Glomerular visceral epithelial cell (primary cell): ENCODE data around the gene BRAT1.
A peak's percentile ranks its signal among the peaks of the same experiment; 100 is the strongest.

Experiments
- DNase-seq: peaks from one replicate; pipeline ENCODE4 v3.0.0-alpha.2; 2016; ENCODE audit errors: extremely low spot score

Gene BRAT1

GRCh38 chr7:2583798-2584580, 28.7 kb upstream of the BRAT1 start:
- DNase-seq = no peak

- DNase-seq = no peak
Observed at GRCh38 chr7:2582006-2582735, 26.8 kb upstream of the BRAT1 start.

GRCh38 chr7:2580636-2581035, 25.3 kb upstream of the BRAT1 start:
- no peak for DNase-seq

- no peak for DNase-seq
Observed at GRCh38 chr7:2577914-2578680, 22.8 kb upstream of the BRAT1 start.

GRCh38 chr7:2576742-2577491, 21.6 kb upstream of the BRAT1 start:
- DNase-seq = no peak

- no peak for DNase-seq
Observed at GRCh38 chr7:2575733-2576340, 20.5 kb upstream of the BRAT1 start.

GRCh38 chr7:2575046-2575732, 19.9 kb upstream of the BRAT1 start:
- DNase-seq = no peak

- DNase-seq = no peak
Observed at GRCh38 chr7:2573761-2574160, 18.4 kb upstream of the BRAT1 start.

GRCh38 chr7:2572101-2572842, 16.9 kb upstream of the BRAT1 start:
- peak; percentile 66 for DNase-seq

GRCh38 chr7:2571409-2571808, 16.1 kb upstream of the BRAT1 start:
- DNase-seq = no peak

- DNase-seq = no peak
Observed at GRCh38 chr7:2570021-2570420, 14.7 kb upstream of the BRAT1 start.

- DNase-seq = no peak
Observed at GRCh38 chr7:2569421-2569820, 14.1 kb upstream of the BRAT1 start.

GRCh38 chr7:2568521-2569223, 13.3 kb upstream of the BRAT1 start:
- no peak for DNase-seq

- DNase-seq = peak; percentile 28
Observed at GRCh38 chr7:2567679-2568278, 12.5 kb upstream of the BRAT1 start.

GRCh38 chr7:2566890-2567678, 11.8 kb upstream of the BRAT1 start:
- DNase-seq = no peak

- DNase-seq = no peak
Observed at GRCh38 chr7:2566348-2566889, 11.1 kb upstream of the BRAT1 start.

GRCh38 chr7:2564970-2565540, 9.7 kb upstream of the BRAT1 start:
- peak; percentile 14 for DNase-seq
